ENCODE data around the gene ZNF69. TPM values are rescaled to one million over a fixed set of nuclear protein-coding genes. Genes with fewer than 3 reads are reported as not detected.

The ZNF69 gene
- total and polyA plus RNA-seq, 2 of the 13 experiments (the other 11 are each of a cell fraction or from before 2014, with no cell fraction given) = 9.6 to 21.0 TPM

DNA sequence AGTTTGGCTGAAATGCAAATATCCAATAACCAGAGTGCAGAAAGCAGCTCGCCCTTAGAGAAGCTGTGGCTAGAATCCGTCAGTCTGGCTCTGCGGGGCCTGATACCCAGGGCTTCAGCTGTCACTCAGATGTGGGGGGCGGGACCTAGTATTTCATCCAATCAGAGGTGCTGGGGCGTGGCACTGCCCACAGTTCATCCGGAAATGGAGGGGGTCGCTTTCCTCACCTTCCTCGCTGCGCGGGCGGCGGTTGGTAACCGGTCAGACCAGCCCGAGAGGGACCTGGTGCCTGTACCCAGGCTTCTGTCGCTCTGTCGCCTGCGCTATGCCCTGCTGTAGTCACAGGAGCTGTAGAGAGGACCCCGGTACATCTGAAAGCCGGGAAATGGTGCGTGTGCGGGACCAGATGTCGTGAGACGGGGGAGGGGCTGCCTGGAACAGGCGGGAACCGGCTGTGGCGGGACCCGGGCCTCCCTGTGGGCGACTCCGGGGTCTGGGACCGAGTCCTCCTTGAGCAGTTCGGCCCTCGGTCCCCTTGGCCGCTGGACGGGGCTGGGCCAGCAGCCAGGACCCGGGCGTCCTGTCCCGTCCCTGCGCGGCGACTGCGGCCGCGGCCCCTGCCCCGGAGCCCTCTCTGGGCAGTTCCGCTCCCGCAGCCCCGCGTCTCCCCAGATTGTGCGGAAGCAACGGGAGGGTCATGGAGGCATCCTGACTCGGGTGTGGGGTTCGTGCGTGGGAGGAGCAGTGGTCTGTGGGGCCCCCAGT, 37.5 kb downstream of the ZNF69 start, which contains the start of gene ZNF700 (continued):
- TF ChIP-seq ZNF44 (CRISPR knock-in tag; IDR thresholded peaks at IDR 0.05) (no peak), TBP (CRISPR knock-in tag; IDR thresholded peaks at IDR 0.05) (no peak), ZMAT3 (CRISPR knock-in tag; conservative IDR thresholded peaks at IDR 0.05) (peak; percentile 73; the same call in 1 of the 2 replicates), FOXA3 (CRISPR knock-in tag; IDR thresholded peaks at IDR 0.05) (no peak; the same call in 1 of the 2 replicates), RORA (CRISPR knock-in tag; IDR thresholded peaks at IDR 0.05) (no peak), ZNF780A (CRISPR knock-in tag; IDR thresholded peaks at IDR 0.05) (peak; percentile 80; the same call in 1 of the 2 replicates), AGO2 (optimal IDR thresholded peaks at IDR 0.05; ENCODE audit: low read depth, low read length) (peak; percentile 95), TBL1XR1 (IDR thresholded peaks at IDR 0.05; ENCODE audit: borderline replicate concordance, low read length, partially characterized antibody) (no peak), PCBP2 (optimal IDR thresholded peaks at IDR 0.05; ENCODE audit: low read depth, low read length, poor library complexity, severe bottlenecking) (no peak), TEAD2 (CRISPR knock-in tag; IDR thresholded peaks at IDR 0.05) (0 out of 2 replicates have a peak, but pooled peaks have one; percentile 11), PTBP1 (IDR thresholded peaks at IDR 0.05; ENCODE audit: low read depth, low read length, poor library complexity, severe bottlenecking) (no peak), ZNF761 (CRISPR knock-in tag; conservative IDR thresholded peaks at IDR 0.05) (0 out of 2 replicates have a peak, but pooled peaks have one; percentile 24), ZNF598 (CRISPR knock-in tag; IDR thresholded peaks at IDR 0.05; ENCODE audit: borderline replicate concordance) (0 out of 2 replicates have a peak, but pooled peaks have one; percentile 24), KLF9 (CRISPR knock-in tag; IDR thresholded peaks at IDR 0.05; ENCODE audit: low read depth) (no peak), TAF1 (CRISPR knock-in tag; IDR thresholded peaks at IDR 0.05) (peak; percentile 95), ELF4 (CRISPR knock-in tag; IDR thresholded peaks at IDR 0.05; ENCODE audit: borderline replicate concordance) (peak; percentile 79), CREM (IDR thresholded peaks at IDR 0.05) (peak; percentile 51; the same call in 1 of the 2 replicates), CREM (CRISPR knock-in tag; IDR thresholded peaks at IDR 0.05) (0 out of 2 replicates have a peak, but pooled peaks have one; percentile 12), PPARG (CRISPR knock-in tag; conservative IDR thresholded peaks at IDR 0.05) (no peak), MAF1 (CRISPR knock-in tag; IDR thresholded peaks at IDR 0.05; ENCODE audit: borderline replicate concordance) (0 out of 2 replicates have a peak, but pooled peaks have one; percentile 75), ZBTB8A (CRISPR knock-in tag; IDR thresholded peaks at IDR 0.05; ENCODE audit: borderline replicate concordance, low read depth) (no peak), NR2F2 (IDR thresholded peaks at IDR 0.05; ENCODE audit: borderline replicate concordance, low read depth) (no peak), CHCHD3 (CRISPR knock-in tag; IDR thresholded peaks at IDR 0.05) (no peak), ONECUT2 (CRISPR knock-in tag; IDR thresholded peaks at IDR 0.05) (no peak), ZNF160 (CRISPR knock-in tag; IDR thresholded peaks at IDR 0.05) (0 out of 2 replicates have a peak, but pooled peaks have one; percentile 12), ZIK1 (CRISPR knock-in tag; IDR thresholded peaks at IDR 0.05; ENCODE audit: borderline replicate concordance, low read depth) (no peak), ZNF337 (CRISPR knock-in tag; IDR thresholded peaks at IDR 0.05; ENCODE audit: borderline replicate concordance, low read depth) (no peak), IRF2 (CRISPR knock-in tag; IDR thresholded peaks at IDR 0.05) (peak; percentile 17; the same call in 1 of the 2 replicates), ZNF432 (CRISPR knock-in tag; IDR thresholded peaks at IDR 0.05; ENCODE audit: borderline replicate concordance) (no peak), SRSF1 (optimal IDR thresholded peaks at IDR 0.05; ENCODE audit: low read depth, low read length) (no peak)
- TF ChIP-seq, protein P1, sequence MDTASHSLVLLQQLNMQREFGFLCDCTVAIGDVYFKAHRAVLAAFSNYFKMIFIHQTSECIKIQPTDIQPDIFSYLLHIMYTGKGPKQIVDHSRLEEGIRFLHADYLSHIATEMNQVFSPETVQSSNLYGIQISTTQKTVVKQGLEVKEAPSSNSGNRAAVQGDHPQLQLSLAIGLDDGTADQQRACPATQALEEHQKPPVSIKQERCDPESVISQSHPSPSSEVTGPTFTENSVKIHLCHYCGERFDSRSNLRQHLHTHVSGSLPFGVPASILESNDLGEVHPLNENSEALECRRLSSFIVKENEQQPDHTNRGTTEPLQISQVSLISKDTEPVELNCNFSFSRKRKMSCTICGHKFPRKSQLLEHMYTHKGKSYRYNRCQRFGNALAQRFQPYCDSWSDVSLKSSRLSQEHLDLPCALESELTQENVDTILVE (CRISPR knock-in tag; IDR thresholded peaks at IDR 0.05) = no peak; the same call in 1 of the 2 replicates
